Muscle of arm (tissue), 12 donors: ENCODE results near the gene GALNT3. TPM values are rescaled to one million over a fixed set of nuclear protein-coding genes. Genes with fewer than 3 reads are reported as not detected.

Experiments used
- DNase-seq: peaks from one replicate; pipeline ENCODE4 v3.0.0-alpha.2; 2013
- polyA plus RNA-seq, 12 donors: library from polyadenylated mRNA; unstranded; fragments of 120-200 nt; gene quantifications; one replicate each; pipeline ENCODE4 v1.2.1, GENCODE V29; 2013; ENCODE audit not compliant: insufficient read length in 12 of 12

Gene GALNT3
- polyA plus RNA-seq, 12 donors: 0.35 to 15.3 (median 1.5) TPM; not detected in 1

GRCh38 chr2:165796819-165797530, 2.9 kb upstream of the GALNT3 start:
- no peak for DNase-seq

GRCh38 chr2:165796129-165796528, 2.1 kb upstream of the GALNT3 start:
- DNase-seq: no peak

DNA sequence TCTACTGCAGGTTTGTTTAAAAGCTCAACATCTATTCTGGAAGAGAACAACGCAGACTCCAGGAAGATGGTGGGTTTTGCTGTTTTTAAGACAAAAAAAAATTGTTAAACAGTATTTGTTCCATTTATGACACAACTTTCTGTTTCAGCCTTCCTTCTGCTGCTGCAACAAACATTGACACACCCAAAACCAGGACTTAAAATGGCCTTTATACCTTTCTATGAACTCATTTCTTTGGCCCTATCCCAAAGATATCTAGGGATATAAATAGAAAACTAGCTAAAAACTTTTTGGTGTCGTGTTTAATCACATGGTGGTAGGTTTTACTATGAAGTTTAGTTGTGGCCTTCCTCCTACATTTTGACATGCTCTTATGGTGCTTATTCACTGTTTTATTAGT, 964 bp upstream of the GALNT3 start:
- no peak for DNase-seq

DNA sequence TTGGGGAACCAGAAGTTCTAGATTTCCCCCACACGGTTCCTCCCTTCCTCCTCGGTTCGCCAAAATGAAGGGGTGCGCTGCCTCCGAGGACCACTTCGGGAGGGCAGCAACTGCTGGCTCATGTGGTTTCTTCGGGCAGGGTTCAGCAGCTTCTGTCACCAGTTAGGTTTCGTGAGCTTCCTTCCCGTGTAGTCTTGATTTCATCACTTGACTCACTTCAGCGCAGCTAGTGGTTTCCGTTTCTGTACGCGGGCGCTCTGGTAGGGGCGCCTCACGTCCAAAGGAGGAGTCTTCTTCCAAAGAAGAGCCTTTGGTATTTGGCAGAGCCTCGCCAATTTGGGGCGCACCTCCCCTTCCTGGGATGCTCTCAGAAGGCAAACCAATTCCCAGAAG, 485 bp upstream of the GALNT3 start:
- DNase-seq: no peak

- DNase-seq: no peak
Observed at GRCh38 chr2:165793161-165793778, 777 bp downstream of the GALNT3 start.

DNA sequence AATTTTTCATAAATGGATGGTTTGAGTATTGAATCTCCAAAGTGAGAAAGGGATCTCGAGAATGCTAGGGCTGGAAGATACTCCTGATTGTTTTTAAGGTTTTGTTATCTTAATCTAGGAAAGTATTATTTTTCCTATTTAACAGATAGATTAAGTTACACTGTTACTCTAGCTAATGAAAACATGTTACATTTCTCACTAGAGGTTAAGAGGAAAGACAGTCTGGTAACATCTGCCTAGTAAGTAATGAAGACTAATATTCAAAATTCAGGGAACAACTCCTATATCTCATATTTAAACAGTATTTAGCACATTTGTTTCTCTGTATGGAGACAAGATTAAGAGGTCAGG, 2.0 kb downstream of the GALNT3 start:
- DNase-seq: no peak

GRCh38 chr2:165791421-165792103, 2.5 kb downstream of the GALNT3 start:
- no peak for DNase-seq

GRCh38 chr2:165790466-165790865, 3.6 kb downstream of the GALNT3 start:
- no peak for DNase-seq

- DNase-seq: no peak
Observed at GRCh38 chr2:165787334-165787733, 6.7 kb downstream of the GALNT3 start.

DNA sequence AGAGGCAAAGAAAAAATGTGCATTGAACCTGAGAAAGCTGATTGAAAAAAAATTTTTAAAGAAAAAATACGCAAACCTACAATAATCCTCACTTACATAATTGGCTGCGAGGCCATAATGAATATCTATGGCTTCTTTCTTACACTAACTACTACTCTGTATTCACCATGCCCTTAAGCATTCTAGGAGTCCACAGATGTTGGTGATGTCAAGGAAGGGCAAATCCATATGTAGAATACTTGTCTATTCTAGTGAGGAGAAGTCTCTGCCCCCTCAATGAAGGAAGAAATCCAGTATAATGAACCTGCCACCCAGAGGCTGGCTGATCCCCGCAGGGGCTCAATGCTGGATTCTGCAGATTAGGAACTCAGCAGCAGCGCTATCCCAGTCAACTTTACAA, 14.3 kb downstream of the GALNT3 start:
- DNase-seq: no peak

DNA sequence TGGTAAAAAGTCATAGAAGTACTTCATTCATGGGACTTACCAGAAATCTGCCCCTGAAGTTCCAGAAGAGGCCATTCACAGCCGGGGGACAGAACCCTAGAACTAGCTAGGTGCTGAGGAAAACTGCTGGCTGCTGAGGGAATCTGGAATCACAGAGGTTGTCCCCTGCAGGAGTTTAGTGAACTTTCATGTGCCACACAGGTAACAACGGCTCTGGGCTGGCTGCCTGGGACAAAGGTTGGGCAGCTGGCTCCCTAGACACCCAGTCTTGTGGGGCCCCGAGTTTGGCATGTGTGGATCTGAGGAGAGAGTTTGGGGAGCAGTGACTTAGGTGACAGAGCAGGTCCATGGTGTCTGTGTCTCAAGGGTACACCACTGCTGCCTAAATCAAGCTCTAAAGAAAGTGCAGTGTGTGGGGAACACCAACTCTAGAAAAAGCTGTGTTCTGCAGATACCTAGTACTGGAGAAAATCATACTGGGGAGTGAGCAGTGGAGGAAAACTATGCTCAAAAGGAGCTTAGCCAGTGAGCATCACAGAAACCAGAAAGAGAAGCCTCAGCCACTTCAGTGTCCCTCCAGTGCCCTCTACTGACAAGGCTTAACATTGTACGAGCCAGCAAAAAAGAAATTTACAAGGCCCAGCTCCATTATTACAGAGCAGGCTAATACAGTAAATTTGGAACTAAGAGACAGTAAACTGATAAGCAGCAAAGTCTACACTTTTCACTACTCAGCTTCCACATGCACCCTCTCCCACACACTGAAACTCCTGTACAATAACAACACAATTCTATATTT, 15.2 kb downstream of the GALNT3 start:
- DNase-seq: no peak

GRCh38 chr2:165778187-165778556, 15.9 kb downstream of the GALNT3 start:
- no peak for DNase-seq

DNA sequence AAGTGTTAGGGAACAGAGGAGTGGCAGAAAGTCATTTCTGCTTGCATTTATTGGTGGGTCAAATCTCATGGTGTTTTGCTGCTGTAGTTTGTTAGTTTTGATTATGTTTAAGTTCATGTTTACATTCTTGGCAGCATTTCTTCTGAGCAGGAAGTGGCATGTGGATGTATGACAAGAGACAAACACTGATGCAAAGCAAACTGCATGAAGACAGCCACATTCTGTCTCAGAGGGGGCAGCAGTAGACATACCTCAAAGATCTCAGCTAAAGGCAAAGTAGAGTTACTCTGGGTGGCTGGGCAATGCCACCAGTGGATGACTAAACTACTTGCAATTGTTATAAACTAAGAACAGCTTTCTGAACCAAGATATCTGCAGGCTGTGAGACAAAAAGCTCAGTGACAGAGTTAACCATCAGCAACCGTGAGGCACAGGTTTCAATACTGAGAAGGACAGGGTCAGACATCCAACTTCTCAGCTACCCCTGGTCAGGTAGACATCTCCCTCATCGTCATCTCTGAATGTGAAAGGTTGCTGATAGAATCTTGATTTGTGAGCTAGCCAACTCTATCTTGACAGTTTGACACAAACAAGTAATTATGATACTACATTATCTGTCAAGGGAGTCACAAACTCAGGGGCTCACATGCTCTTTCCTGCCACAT, 16.4 kb downstream of the GALNT3 start:
- no peak for DNase-seq

DNA sequence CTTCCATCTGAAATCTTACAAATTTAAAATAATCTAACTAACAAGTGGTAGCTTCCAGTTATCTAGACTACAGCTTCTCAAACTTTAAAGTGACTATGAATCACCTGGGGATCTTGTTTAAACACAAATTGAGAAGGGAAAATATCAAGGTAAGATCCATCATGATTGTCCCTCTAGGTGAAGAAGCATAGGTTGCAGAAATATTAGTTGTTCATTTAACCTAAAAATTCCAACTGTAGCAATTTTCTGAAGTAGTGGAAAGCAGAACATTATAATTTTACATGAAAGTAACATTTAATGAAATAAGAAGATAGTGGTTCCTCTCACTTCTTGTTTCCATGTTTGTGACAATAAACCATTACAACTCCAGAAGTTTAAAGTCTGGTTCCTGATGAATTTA, 17.3 kb downstream of the GALNT3 start:
- DNase-seq: no peak

GRCh38 chr2:165776013-165776412, 18.0 kb downstream of the GALNT3 start:
- DNase-seq: no peak

DNA sequence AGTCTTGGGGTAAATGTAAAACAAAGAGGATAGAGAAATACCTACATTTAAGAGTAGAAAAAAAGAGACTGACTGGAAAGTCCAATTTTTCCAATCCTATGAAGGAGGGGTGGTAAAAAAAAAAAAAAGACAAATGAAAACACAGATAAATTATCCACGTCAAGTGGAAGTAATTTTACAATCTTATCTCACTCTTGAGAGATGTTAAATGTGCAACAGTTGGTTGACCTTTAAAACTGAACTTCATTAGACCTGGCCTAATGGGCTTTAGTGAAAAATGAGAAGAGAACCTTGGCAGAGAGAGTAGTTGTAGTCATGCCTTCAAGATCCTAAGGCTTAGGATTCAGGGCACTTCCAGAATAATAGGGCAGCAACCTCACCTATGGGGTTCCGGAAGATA, 20.4 kb downstream of the GALNT3 start:
- no peak for DNase-seq

GRCh38 chr2:165772183-165772582, 21.9 kb downstream of the GALNT3 start:
- DNase-seq: no peak

- DNase-seq: no peak
Observed at GRCh38 chr2:165766326-165766927, 27.6 kb downstream of the GALNT3 start.

GRCh38 chr2:165762723-165763122, 31.3 kb downstream of the GALNT3 start:
- DNase-seq: no peak

- no peak for DNase-seq
Observed at GRCh38 chr2:165757906-165758675, 36.0 kb downstream of the GALNT3 start.

DNA sequence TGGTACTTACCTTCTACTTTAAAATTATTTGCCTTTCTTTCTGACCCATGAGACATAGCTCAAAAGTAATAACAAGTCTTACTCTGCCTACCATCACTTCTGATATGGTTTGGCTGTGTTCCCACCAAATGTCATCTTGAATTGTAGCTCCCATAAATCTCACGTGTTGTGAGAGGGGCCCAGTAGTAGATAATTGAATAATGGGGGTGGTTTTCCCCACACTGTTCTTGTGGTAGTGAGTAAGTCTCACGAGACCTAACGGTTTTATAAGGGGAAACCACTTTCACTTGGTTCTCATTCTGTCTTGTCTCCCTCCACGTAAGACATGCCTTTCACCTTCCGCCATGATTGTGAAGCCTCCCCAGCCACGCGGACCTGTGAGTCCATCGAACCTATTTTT, 47.5 kb downstream of the GALNT3 start:
- no peak for DNase-seq
